ENCODE measurements around the gene SMU1.
"Not testable (repeated sequence)": the region's sequence is repeated elsewhere in the genome, so short reads cannot be mapped to it uniquely, and the experiment has no call there.

The SMU1 gene

DNA sequence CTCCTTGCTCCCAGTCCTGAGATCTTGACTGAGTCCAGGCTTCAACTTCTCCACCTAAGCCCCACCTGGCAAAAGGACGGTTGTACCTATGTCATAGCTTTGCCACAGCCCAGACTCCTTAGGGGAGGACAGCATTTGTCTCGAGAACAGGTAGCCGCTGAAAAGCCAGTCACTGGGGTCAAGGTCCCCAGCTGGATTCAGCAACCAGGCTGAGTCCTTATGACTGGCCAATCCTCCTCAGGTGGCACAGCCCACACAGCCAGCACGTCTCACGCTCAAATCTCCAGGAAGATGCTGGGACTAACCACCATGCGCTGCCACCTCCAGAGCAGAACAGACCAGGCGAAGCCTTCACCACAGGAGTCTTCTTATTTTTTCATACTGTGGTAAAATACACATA, 27.9 kb upstream of the SMU1 start:
- DNase-seq = no peak

DNA sequence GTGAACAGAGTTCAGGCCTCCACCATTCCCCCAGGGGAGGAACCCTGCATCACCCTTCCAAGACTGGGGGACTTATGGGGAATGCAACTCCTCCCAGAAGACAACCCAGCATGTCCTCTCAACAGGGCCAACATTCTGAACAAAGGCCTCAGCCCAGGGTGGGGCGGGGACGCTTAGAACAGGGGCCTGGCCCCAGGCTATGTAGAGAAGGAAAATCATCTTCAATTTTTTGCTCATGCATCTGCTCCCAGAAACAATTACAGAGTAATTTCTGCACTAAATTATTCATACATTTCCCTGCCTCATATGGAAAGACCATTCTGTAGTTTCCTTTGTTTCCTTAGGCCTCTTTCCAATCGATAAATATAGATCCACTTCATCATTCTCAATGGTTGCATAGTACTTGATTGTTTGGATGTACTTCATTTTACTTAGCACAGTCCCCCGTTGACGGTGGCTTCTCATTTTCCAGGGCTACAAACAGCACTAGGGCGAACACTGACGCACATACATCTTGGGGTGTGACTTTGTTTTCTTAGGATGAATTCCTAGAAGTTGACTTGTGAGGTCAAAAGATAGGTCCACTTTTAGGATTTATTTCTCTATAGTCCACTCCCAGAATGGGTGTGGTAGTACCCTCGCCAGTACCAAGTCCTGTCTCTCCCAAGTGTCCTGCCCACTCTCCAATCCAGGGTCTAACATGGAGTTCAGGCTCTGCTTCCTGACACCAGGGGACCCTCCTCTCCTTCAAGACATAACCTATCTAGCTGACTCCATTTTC, 27.2 kb upstream of the SMU1 start:
- DNase-seq = no peak

DNA sequence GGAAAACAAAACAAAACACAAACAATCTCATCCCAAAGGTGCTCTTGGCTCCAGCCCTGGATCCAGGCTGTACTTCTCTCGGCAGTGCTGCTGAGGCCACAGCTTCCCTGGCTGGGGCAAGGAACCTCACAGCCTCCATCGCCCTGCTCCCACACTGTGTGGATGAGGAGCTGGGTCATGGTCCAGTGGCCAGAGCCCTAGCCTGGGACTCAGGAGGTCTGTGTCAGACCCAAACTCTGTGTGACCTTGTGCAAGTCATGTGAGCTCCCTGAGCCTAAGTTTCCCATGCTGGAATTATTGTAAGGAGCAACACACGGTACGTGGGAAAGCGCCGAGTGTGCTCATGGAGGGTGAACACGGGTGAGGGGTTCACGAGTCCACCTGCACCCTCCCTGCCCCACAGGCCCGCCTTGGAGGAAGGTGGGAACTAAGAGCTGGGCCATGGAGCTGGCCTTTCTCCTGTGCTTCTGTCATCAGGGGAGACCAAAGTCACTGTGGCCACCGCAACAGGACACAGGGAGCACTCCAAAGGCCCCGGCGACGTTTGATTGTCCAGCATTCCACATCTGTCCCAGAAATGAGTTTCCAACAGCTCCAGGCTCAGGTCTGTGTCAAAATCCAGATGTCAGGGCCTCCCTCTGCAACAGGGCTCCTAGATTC, 26.2 kb upstream of the SMU1 start:
- no peak for DNase-seq

DNA sequence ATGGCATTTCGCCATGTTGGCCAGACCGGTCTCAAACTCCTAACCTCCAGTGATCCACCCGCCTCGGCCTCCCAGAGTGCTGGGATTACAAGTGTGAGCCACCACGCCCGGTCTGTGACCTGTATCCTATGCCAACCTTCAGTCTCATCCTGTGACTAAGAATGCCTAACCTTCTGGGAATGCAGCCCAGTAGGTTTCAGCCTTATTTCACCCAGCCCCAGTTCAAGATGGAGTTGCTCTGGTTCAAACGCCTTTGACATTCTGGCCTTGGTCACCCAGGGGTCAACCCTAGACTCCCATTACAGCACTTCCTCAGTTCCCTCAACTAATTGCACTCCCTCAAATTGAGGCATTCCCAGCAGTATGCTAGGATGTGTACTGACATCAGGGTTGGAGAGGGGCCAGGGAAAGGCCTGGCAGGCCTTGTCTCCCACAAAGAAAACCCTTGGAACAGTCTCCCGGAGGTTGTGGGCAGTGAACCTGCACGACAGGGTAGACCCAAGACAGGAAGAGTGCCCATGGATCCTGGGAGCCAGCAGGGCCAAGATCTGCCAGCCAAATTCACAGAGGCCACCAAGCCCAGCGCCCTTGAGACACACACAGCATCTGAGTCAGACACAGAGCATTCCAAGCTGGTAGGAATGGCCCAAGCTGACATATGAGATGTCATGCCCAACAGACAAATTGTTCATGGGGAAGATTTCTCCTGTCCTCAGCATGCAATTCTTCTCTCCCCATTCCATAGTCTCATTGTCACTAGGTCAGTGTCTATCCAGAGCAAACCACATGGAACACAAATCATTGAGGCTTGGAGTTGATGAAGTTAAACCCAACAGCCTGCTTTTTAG, 24.9 kb upstream of the SMU1 start:
- DNase-seq = no peak

DNA sequence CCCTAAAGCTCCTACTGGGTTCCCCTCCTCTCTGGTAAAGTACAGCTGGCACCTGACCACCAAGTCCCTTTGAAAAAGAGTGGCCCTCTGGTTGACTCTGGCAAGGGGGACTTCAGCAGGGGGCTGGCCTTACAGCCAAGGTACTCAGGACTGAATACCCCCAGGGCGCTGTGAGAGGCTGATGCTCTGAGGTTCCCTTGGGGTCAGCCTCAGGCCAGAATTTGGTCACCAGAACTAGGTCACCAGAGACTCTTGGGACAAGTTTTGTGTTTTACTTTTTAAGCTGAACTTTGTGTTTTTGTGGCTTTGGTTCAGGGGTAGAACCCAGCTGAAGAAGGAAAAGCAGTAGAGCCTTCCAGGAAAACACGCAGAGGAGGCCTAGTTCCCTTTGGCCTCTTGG, 23.3 kb upstream of the SMU1 start:
- DNase-seq = no peak

DNA sequence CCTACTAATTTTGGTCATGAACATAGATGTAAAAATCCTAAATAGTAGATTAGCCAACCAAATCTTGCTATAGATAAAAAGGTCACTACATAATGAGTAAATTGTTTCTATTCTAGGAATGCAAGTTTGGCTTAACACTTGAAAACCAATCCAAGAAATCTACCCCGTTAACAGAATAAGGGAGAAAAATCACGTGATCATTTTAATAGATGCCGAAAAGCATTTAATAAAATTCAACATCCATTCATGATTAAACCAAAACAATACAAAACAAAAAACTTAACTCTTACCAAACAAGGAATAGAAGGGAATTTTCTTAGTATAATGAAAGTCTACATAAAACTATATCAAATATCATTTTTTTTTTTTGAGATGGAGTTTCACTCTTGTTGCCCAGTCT, 20.7 kb upstream of the SMU1 start:
- DNase-seq = no peak

DNA sequence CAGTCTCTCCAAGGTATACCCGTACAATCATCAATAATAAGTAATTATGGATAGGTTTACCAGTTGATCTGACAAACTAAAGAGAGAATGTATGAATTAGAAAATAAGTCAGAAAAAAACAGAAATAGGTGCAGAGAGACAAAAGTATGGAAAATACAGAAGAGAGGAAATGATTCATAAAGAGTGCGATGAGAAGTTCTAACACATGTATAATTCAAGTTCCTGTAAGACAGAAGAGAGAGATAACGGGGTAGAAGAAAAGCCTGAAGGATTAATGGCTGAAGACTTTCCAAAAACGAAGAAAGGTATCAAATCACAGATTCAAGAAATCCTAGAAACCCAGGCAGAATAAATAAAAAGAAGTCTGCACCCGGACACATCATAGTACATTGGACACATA, 16.2 kb upstream of the SMU1 start:
- no peak for DNase-seq

DNA sequence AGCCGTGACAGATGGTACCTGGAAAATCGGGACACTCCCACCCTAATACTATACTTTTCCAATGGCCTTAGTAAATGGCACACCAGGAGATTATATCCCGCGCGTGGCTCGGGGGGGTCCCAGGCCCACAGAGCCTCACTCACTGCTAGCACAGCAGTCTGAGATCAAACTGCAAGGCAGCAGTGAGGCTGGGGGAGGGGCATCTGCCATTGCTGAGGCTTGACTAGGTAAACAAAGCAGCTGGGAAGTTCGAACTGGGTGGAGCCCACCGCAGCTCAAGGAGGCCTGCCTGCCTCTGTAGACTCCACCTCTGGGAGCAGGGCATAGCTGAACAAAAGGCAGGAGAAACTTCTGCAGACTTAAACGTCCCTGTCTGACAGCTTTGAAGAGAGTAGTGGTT, 9.2 kb upstream of the SMU1 start:
- not testable (repeated sequence) for DNase-seq

DNA sequence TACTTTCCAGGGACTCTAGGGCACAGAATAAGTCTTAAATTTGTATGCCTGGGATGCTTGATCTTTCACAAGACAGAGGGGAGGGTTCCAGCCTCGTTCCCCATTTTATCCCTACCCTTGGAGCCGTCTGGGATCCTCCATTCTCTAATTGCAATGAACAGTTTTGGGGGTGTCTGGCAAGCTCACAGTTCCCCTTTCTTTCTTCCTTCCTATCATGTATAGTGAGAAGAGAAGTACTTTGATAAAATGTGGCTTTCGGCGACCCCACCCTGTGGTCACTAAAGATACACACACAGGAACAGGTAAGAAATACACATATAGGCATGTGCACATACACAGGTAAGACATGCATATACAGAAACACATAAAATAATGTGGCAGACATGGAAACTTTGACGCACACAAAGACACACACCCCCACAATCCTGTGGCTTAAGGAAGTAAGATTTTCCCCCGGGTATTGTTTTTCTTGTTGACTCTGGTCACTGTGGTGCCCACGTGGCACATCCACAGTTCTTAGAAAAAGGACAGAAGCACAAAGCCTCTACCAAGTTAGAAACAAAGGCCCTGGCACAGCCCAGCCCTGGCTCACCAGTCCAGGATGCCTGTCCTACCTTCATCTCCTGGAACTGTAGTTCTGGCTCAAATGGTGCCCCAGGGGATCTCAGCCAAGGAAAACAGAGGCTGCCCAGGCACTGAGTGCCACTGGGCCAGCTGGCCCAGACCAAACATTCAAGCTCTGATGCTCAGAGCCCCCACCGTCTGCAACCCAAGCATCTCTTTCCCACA, 6.3 kb upstream of the SMU1 start:
- DNase-seq = no peak

DNA sequence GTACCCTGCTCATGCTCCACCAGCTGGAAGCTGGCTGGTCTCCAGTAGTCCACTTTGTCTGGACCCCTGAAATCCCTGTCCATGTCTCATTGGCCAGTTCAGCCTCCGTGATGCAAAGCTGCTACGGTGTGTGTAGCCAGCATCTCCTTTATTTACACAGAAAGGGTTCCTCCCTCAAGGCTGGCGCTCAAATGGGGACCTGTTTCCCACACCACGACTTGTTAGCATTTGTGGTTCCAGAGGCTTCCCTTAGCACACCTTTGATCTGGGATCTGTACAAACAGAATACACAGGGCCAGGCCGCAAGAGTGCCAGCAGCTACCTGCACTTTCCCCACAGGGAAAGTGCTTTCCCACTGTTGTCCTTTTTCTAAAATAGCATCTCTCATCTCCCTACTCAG, 5.7 kb upstream of the SMU1 start:
- no peak for DNase-seq

DNA sequence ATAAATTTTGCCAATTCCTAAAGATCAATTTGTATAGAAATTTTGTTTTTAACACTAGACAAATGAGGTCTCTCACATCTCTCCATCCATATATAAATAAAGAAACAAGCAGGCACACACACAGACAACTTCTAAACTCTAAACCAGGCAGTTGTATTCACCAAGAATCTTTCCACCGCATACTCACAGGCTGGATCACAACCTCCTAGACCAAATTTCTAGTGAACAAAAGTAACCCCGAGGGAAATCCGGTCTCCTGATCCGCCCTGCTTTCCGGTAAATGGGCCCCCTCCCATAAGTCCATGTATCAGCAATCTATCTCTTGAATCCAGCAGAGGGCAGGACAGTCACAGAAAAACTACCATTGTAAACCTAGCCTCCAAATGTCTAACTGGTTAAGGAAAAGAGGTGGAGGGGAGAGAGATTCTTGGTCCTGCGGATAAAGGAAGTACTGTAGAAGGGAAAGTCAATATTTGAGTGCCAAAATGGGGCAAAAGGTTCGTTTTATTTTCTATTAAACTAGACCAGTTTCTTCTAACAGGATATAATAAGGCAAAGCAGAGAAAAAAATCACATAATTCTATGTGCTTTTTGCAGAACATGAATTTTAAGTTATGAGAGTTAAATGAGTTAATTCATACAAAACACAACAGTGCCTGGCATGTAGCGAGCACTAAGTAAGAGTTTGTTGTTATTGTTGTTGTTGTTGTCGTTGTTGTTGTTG, 4.8 kb upstream of the SMU1 start:
- peak; percentile 82 for DNase-seq

DNA sequence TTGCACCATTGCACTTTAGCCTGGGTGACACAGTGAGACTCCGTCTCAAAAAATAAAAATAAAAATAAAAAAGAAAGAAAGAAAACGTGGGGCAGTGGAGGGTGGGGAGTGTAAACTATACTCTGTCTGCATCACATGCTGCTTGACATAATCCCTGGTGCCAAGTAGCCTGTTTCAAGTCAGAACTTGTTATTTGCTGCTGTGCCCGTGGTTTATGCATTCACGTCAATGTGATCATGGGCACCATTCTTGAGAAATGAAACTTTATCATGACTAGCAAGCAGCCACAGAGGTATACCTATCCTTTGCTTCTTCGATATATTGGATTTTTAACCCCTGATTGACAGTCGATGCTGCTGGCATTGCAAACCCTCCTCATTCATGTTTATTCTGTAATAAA, 4.1 kb upstream of the SMU1 start:
- DNase-seq = no peak

DNA sequence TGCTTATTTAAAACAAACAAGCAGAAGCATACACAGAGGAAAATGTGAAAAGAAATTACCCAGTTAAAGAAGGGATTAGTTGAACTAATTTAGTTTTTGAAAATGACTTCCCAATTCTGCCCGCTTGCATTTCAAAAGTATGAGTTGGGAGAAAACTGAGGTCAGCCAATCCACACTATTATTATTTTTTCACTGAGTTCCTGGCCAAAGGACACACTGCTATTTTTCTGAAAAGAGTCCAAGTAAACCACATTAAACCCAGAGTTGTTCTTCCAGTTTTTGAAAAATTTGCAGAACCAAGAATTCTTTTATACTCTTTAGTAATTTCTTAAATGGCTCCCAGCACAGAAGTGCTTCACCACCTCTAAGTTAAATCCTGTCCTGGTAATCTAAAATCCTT, 7.5 kb downstream of the SMU1 start:
- DNase-seq = no peak

DNA sequence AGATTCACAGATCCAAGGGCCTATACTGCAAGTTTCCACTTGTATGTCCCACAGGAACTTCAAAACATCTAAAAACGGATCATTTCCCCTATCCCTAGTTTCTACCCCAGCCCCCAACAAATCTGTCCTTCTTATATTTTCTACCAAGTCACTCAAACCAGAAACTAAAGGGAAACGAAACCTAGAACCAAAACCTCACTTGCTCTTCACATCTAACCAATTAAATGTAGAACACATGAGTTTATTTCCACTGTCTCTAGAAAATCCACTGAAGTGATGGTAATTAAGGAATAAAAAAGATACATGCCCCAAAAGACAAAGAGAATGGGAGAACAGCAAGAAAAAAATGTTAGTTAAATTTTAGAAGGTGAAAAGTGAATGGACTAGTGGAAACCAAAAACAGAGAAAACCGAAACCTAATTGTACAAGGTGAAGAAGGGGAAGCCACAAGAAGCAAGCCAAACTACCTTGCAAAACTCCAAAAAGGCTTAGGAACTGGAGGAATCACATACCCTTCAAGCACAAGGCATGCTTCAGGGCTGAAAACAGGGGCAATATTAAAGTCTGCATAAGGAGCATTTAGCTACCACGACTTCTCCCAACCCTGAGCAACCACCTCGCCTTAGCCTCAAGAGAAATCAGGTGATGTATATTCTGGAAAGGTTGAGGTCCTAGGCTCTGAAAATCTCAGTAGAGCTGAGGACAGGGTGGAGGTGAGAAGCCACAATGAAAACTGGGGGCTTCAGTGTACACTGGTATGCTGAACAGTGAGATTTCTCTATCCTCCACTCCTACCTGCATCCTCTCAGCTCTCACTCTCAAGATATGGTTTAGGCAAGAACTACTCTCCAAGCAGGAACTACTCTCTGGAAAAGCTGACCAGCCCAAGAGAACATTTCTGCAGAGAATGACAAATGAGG, 11.1 kb downstream of the SMU1 start:
- DNase-seq = no peak

DNA sequence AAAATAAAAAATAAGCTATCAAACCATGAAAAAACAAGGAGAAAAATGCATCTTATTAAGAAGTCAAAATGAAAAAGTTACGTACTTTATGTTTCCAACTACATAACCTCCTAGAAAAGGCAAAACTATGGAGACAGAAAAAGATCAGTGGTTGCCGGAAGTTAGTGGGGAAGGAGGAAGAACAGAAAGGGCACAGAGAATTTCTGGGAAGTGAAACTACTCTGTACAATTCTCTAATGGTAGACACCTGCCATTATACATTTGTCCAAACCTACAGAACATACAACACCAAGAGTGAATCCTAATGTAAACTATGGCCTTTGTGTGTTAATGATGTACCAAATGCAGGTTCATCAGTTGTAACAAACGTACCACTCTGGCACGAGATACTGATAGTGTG, 25.3 kb downstream of the SMU1 start:
- DNase-seq = no peak

DNA sequence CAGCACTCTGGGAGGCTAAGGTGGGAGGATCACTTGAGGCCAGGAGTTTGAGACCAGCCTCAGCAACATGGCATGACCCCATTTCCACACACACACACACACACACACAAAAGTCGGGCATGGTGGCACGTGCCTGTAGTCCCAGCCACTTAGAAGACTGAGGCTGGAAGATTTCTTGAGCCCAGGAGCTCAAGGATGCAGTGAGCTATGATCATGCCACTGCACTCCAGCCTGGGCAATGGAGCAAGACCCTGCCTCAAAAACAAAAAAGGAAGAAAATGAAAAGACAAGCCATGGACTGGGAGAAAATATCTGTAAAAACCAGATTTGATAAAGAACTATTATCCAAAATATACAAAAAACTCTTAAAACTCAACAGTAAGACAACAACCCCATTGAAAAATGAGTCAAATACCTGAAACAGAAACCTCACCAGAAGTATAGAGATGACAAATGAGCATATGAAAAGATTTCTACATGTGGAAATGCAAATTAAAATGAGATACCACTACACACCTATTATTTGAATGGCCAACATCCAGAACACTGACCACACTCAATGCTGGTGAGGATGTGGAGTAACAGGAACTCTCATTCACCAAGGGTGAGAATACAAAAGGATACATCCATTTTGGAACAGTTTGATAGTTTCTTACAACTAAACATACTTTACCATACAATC, 26.7 kb downstream of the SMU1 start:
- no peak for DNase-seq

DNA sequence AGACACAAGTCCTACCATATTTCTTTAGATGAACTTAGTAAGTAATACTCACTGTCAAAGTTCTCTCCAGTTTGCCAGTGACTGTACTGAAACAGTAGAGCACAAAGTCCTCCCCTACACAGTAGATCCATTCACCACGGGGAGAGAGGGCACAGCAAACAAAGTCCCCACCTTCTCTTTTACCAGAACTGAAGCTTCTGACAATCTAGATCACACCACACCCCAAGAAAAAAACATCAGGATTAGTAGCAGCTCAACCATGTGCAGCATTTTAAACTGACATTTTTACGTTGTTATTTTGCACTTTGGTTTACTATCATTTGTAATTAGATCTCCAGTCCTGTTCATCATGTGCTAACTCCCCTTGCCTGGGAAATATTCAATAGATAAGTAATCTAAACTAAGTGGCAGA, 28.4 kb downstream of the SMU1 start:
- no peak for DNase-seq

DNA sequence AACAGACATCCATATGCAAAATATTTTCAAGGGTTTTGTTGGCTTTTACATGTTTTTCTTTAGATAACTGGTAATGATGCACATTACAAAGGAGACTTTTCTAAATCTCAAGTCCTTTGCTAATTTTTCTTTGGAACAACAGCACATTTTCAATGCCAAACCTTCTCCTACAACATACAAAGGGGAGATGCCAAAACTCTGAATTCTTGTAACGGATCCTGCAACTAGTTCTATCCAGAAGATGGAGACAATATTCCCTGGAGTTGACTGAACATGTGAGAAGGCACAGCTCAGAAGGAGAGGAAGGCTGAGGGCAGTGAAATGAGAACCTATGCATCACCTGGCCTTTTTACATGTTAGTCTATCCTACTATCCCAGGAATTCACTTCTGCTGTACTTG, 30.4 kb downstream of the SMU1 start:
- no peak for DNase-seq

DNA sequence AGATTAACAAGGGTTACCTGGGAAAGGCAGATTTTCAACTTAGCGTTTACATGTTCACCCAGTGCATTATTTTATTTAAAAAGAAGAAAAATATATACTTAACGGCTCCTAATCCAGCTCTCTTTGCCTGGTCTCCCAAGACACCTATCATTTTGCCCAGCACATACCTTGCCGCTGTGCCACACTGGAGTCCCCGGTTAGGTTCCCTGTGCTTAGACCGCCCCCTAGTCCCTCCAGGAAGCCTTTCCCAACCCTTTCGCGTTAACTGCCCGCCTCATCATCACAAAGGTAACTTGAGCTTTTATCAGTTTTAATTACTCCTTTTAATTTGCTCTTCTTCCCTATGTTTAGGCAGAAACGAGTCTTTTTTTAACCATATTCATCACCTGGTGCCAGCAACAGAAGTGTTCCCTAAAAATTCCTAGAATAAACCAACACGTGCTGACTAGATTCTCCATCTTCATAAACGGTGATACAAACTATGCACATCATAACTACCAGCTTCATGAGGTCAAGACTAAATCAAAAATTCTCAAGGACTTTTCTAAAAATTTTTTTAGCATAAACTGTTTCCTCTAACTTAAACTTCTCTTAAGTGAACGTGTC, 31.7 kb downstream of the SMU1 start:
- DNase-seq = no peak

DNA sequence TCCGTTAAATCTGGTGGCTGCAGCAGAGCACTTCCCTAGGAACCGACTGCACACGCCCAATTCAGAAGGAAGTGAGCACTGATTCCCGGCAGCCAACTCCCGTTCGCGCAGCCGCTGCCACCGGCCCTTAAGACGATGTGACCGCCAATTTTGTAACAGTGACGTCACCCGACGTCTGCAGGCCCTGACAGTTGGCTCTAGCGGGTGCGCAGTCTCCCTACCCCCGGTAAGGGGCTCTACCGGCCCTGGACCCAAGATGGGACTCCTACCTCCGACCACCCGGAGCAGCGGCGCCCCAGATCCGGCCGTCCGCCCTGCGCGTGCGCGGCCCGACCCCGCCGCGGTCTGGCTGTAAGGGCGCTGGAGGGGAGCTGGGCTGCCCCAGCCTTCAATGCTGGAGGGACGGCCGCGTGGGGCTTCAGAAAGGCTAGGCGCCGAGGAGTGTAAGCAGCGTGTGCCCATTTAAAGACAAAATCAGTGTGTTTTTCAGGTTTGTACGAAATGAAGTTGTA, 32.3 kb downstream of the SMU1 start:
- DNase-seq = peak; percentile 84

Measured in activated effector memory CD4-positive, alpha-beta T cell treated with anti-CD3 and anti-CD28 coated beads, Interleukin-2, amount 50 U/mL, for 16 hours (primary cell).